Measurements from ENCODE around the gene ODR4.
A peak's percentile ranks its signal among the peaks of the same experiment; 100 is the strongest.
"Not testable (repeated sequence)": the region's sequence is repeated elsewhere in the genome, so short reads cannot be mapped to it uniquely, and the experiment has no call there.

The ODR4 gene

GRCh38 chr1:186424539-186424938, 48.9 kb downstream of the ODR4 start:
- no peak for DNase-seq

- DNase-seq, result no peak
Observed at GRCh38 chr1:186426118-186426517, 50.5 kb downstream of the ODR4 start.

GRCh38 chr1:186429017-186429416, 53.4 kb downstream of the ODR4 start:
- no peak for DNase-seq

GRCh38 chr1:186435336-186435735, 59.7 kb downstream of the ODR4 start:
- no peak for DNase-seq

- DNase-seq, result no peak
Observed at GRCh38 chr1:186438567-186438966, 62.9 kb downstream of the ODR4 start.

GRCh38 chr1:186440584-186440983, 64.9 kb downstream of the ODR4 start:
- no peak for DNase-seq

GRCh38 chr1:186442651-186443375, 67.2 kb downstream of the ODR4 start:
- peak; percentile 12 for DNase-seq

GRCh38 chr1:186443638-186444037, 68.0 kb downstream of the ODR4 start:
- DNase-seq, result no peak

- DNase-seq, result no peak
Observed at GRCh38 chr1:186446152-186446551, 70.5 kb downstream of the ODR4 start.

- no peak for DNase-seq
Observed at GRCh38 chr1:186454981-186455380, 79.3 kb downstream of the ODR4 start.

GRCh38 chr1:186456729-186457255, 81.2 kb downstream of the ODR4 start:
- DNase-seq, result no peak

GRCh38 chr1:186459161-186459560, 83.5 kb downstream of the ODR4 start:
- not testable (repeated sequence) for DNase-seq

GRCh38 chr1:186461014-186461413, 85.4 kb downstream of the ODR4 start, which contains the start of gene PDC:
TSS of gene PDC (minus strand) at chr1:186461114. CDS start at chr1:186449459, 11,655 bp downstream.
- no peak for DNase-seq

GRCh38 chr1:186463511-186463910, 87.9 kb downstream of the ODR4 start:
- DNase-seq, result no peak

GRCh38 chr1:186463926-186464325, 88.3 kb downstream of the ODR4 start:
- no peak for DNase-seq

- DNase-seq, result not testable (repeated sequence)
Observed at GRCh38 chr1:186465491-186465890, 89.9 kb downstream of the ODR4 start.

- no peak for DNase-seq
Observed at GRCh38 chr1:186465946-186466345, 90.3 kb downstream of the ODR4 start.
